ENCODE measurements around the gene TSPOAP1.

The TSPOAP1 gene

DNA sequence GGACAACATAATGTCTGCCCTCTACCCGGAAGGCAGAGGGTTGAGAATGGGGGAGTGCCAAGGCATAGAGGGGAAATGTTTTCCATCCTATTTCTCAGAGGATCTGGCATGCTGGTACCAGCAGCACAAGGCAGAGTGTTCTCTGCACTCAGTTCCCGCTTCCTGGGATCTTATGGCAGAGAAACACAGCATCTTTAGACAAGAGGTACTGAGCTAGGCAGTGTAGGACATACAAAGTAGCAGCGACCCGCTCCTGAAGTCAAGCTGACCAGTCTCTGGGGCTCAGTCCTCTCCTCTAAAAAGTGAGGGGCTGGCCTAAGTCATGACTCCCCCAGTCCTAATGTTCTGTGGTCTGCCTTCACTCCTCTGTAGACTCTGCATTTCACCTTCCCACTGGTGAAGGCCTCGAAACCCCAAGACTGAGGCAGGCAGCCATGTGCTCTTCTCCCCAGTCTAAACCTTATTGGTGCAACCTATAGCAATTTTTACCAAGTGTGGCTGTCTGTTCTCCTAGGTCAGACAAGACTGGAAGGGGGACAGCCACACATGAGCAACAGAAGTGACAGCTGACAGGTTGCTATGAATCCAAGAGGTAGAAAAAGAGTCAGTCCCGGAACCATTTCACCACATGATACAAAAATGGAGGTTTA lies 11.3 kb upstream of the TSPOAP1 start:
- H3K27me3 ChIP-seq (replicated peaks; ENCODE audit: control insufficient read depth, insufficient read depth, low read length, poor library complexity, severe bottlenecking), result no peaks in the 10 kb centered on the region
- peaks cover 82% of the 10 kb centered on the region for H3K4me1 ChIP-seq (ENCODE audit: control insufficient read depth, insufficient read depth, low read length, poor library complexity, severe bottlenecking)
- H3K36me3 ChIP-seq (ENCODE audit: control insufficient read depth, insufficient read depth, low read length), result no peaks in the 10 kb centered on the region
- H3K9me3 ChIP-seq (ENCODE audit: control insufficient read depth, low read length), result no peaks in the 10 kb centered on the region
- DNase-seq, result no peak
- H3K4me3 ChIP-seq (ENCODE audit: insufficient read depth, low read depth, low read length, poor library complexity, severe bottlenecking), result peak overlapping the region; percentile 98
- H3K27ac ChIP-seq (ENCODE audit: insufficient read depth, low read length, poor library complexity, severe bottlenecking), result peak overlapping the region; percentile 98

DNA sequence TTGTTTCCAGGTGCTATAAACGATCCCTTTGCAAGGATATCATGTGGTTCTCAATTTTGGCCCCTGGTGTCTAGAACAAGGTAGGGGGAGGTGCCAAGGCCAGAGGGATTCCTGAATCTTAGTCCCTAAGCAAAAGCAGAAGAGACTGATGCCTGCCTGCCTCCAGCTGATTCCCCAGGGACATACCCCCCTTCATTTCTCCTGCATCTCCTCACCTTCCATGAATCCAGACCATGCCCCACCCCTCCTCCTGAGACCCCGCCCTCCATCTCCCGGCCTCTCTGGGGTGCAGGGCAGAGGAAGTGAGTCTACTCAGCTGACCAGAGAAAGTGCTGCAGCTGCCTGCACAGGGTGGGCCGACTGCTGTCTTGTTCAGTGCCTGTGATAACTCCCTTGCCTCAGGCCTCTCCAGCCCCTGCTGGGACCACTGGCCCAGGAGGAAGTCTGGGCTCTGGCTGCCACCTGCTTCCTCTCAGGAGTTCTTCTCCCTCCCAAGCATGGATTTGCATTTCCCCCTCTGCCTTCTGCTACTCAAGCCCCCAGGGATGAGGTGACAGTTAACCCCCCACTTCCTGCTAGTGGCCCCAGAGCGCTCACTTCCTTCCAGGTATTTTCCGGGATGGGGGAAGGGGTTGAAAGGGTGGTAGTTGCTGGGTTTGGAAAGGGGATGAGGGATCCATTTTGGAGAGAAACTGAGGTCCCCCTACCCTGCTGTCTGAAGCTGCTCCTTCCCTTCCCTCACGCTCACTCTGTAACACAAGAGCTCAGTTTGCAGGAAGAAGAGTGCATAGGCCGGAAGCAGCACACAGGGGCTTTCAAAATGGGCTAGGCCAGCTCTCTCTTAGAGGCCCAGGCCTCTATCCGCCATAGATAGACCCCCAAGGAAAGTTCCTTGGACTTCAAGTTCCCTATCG lies 10.5 kb upstream of the TSPOAP1 start:
- peak overlapping the region; percentile 98 for H3K4me3 ChIP-seq (ENCODE audit: insufficient read depth, low read depth, low read length, poor library complexity, severe bottlenecking)
- H3K9me3 ChIP-seq (ENCODE audit: control insufficient read depth, low read length), result no peaks in the 10 kb centered on the region
- H3K27ac ChIP-seq (ENCODE audit: insufficient read depth, low read length, poor library complexity, severe bottlenecking), result peak overlapping the region; percentile 98
- peaks cover 88% of the 10 kb centered on the region for H3K4me1 ChIP-seq (ENCODE audit: control insufficient read depth, insufficient read depth, low read length, poor library complexity, severe bottlenecking)
- H3K36me3 ChIP-seq (ENCODE audit: control insufficient read depth, insufficient read depth, low read length), result no peaks in the 10 kb centered on the region
- H3K27me3 ChIP-seq (replicated peaks; ENCODE audit: control insufficient read depth, insufficient read depth, low read length, poor library complexity, severe bottlenecking), result no peaks in the 10 kb centered on the region
- DNase-seq, result no peak

- peak overlapping the region; percentile 98 for H3K27ac ChIP-seq (ENCODE audit: insufficient read depth, low read length, poor library complexity, severe bottlenecking)
- no peaks in the 10 kb centered on the region for H3K36me3 ChIP-seq (ENCODE audit: control insufficient read depth, insufficient read depth, low read length)
- H3K4me3 ChIP-seq (ENCODE audit: insufficient read depth, low read depth, low read length, poor library complexity, severe bottlenecking), result peak overlapping the region; percentile 98
- H3K27me3 ChIP-seq (replicated peaks; ENCODE audit: control insufficient read depth, insufficient read depth, low read length, poor library complexity, severe bottlenecking), result no peaks in the 10 kb centered on the region
- no peak for DNase-seq
- no peaks in the 10 kb centered on the region for H3K9me3 ChIP-seq (ENCODE audit: control insufficient read depth, low read length)
- peaks cover 89% of the 10 kb centered on the region for H3K4me1 ChIP-seq (ENCODE audit: control insufficient read depth, insufficient read depth, low read length, poor library complexity, severe bottlenecking)
Measured at GRCh38 chr17:58338454-58338840, 9.9 kb upstream of the TSPOAP1 start.

DNA sequence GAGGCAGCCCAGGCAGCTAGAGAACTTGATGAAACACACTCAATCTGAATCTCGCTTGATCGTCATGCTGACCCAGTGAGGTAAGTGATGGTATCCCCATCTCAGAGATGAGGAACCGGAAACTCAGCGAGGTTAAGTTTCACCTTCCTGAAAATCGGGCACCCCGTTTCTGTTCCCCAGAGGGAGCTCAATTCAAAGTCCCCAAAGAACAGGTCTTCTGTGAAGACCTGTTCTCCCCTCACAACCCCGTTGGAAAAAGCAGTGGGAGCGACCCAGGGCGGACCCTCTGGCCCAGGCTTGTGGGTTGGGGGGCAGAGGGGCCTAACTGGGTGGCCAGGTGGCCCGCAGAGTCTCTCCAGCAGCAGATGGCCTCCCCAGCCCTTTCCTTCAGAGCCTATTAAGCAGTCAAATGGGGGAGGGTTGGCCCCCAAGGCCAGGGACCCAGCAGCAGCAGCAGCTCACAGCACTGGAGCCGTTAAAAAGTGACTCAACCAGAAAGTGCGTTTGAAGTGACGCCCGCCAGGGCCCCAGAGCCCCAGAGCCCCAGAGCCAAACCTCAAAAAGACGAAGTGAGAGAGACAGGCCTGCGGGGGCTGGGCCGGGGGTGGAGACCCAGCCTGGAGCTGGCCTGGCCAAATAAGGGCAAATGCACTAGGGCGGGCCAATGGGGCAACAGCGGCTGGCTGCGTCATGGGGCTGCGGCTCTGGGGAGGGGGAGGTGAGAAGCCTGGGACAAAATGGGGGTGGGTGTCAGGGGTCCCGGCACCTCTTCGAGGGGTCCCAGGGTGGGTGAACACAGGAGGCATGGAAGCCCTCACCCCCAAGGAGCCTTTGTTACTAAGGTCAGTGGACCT lies 9.2 kb upstream of the TSPOAP1 start:
- no peaks in the 10 kb centered on the region for H3K27me3 ChIP-seq (replicated peaks; ENCODE audit: control insufficient read depth, insufficient read depth, low read length, poor library complexity, severe bottlenecking)
- peaks cover 86% of the 10 kb centered on the region for H3K4me1 ChIP-seq (ENCODE audit: control insufficient read depth, insufficient read depth, low read length, poor library complexity, severe bottlenecking)
- peak; percentile 80 to 87 (median 80) for DNase-seq
- no peaks in the 10 kb centered on the region for H3K36me3 ChIP-seq (ENCODE audit: control insufficient read depth, insufficient read depth, low read length)
- H3K9me3 ChIP-seq (ENCODE audit: control insufficient read depth, low read length), result no peaks in the 10 kb centered on the region
- H3K27ac ChIP-seq (ENCODE audit: insufficient read depth, low read length, poor library complexity, severe bottlenecking), result peak overlapping the region; percentile 98
- H3K4me3 ChIP-seq (ENCODE audit: insufficient read depth, low read depth, low read length, poor library complexity, severe bottlenecking), result peak overlapping the region; percentile 98

DNA sequence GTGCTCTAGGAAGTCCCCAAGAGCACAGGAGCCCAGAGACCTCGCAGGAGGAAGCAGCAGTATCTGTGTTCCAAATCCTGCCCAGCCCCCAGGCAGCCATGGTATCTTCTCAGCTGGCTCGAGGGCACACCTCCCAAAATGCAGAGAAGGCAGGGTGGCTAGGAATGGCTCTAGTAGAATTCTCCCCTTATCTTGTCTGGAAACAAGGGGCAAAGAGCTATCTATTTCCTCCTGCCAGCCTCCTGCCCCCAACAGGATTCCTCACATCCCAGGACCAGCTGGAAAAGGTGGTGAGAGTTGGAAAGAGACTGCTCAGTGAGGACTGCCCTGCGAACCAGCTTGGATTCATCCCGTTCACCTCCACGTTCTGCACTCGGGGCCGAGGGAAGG lies 8.6 kb upstream of the TSPOAP1 start:
- DNase-seq, result peak in 1 of 3 donors; percentile 27
- peaks cover under 1% of the 10 kb centered on the region for H3K36me3 ChIP-seq (ENCODE audit: control insufficient read depth, insufficient read depth, low read length)
- no peaks in the 10 kb centered on the region for H3K9me3 ChIP-seq (ENCODE audit: control insufficient read depth, low read length)
- H3K27ac ChIP-seq (ENCODE audit: insufficient read depth, low read length, poor library complexity, severe bottlenecking), result peak overlapping the region; percentile 98
- no peaks in the 10 kb centered on the region for H3K27me3 ChIP-seq (replicated peaks; ENCODE audit: control insufficient read depth, insufficient read depth, low read length, poor library complexity, severe bottlenecking)
- peaks cover 81% of the 10 kb centered on the region for H3K4me1 ChIP-seq (ENCODE audit: control insufficient read depth, insufficient read depth, low read length, poor library complexity, severe bottlenecking)
- peak overlapping the region; percentile 98 for H3K4me3 ChIP-seq (ENCODE audit: insufficient read depth, low read depth, low read length, poor library complexity, severe bottlenecking)

- Histone ChIP-seq H3K4me3 (ENCODE audit: insufficient read depth, low read depth, low read length, poor library complexity, severe bottlenecking) (peak overlapping the region; percentile 98), H3K36me3 (ENCODE audit: control insufficient read depth, insufficient read depth, low read length) (peaks cover 6% of the 10 kb centered on the region), H3K9me3 (ENCODE audit: control insufficient read depth, low read length) (no peaks in the 10 kb centered on the region), H3K27me3 (replicated peaks; ENCODE audit: control insufficient read depth, insufficient read depth, low read length, poor library complexity, severe bottlenecking) (no peaks in the 10 kb centered on the region), H3K27ac (ENCODE audit: insufficient read depth, low read length, poor library complexity, severe bottlenecking) (peak overlapping the region; percentile 98), H3K4me1 (ENCODE audit: control insufficient read depth, insufficient read depth, low read length, poor library complexity, severe bottlenecking) (peaks cover 79% of the 10 kb centered on the region)
- no peak for DNase-seq
Measured at GRCh38 chr17:58336456-58337209, 8.0 kb upstream of the TSPOAP1 start.

DNA sequence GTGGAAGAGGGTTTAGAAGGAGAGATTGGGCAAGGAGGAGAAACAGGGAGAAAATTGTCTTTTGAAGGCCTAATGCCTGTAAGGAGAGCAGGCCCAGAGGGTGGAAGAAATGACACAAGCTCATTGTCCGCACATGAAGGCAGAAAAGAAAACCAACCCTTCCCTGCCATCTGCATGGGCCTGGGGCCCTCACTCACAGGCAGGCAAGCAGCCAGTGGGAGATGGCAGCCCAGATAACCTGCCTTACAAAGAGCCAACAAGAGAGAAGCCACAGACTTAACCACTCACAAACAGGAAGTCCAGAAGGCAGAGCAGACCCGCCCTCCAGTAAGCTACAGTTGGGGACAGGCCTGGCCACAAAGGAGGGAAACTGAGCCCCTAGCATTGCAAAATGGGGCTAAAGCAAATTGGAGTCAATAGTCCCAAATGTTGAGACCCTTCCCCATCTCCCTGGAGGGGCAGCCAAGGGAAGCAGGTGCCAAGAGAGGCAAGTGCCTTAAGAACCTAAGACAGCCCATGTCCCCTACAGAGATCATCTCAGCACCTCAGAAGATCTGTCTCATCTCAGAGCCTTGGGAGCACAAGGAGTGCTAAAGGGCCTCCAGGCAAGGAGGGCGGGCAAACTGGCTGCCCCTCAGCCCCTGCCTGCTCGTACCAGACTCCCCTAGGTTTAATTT lies 7.3 kb upstream of the TSPOAP1 start:
- peak overlapping the region; percentile 98 for H3K27ac ChIP-seq (ENCODE audit: insufficient read depth, low read length, poor library complexity, severe bottlenecking)
- peak; percentile 55 to 65 (median 64) for DNase-seq
- peaks cover 76% of the 10 kb centered on the region for H3K4me1 ChIP-seq (ENCODE audit: control insufficient read depth, insufficient read depth, low read length, poor library complexity, severe bottlenecking)
- no peaks in the 10 kb centered on the region for H3K9me3 ChIP-seq (ENCODE audit: control insufficient read depth, low read length)
- H3K27me3 ChIP-seq (replicated peaks; ENCODE audit: control insufficient read depth, insufficient read depth, low read length, poor library complexity, severe bottlenecking), result no peaks in the 10 kb centered on the region
- peaks cover 13% of the 10 kb centered on the region for H3K36me3 ChIP-seq (ENCODE audit: control insufficient read depth, insufficient read depth, low read length)
- H3K4me3 ChIP-seq (ENCODE audit: insufficient read depth, low read depth, low read length, poor library complexity, severe bottlenecking), result peak overlapping the region; percentile 98

DNA sequence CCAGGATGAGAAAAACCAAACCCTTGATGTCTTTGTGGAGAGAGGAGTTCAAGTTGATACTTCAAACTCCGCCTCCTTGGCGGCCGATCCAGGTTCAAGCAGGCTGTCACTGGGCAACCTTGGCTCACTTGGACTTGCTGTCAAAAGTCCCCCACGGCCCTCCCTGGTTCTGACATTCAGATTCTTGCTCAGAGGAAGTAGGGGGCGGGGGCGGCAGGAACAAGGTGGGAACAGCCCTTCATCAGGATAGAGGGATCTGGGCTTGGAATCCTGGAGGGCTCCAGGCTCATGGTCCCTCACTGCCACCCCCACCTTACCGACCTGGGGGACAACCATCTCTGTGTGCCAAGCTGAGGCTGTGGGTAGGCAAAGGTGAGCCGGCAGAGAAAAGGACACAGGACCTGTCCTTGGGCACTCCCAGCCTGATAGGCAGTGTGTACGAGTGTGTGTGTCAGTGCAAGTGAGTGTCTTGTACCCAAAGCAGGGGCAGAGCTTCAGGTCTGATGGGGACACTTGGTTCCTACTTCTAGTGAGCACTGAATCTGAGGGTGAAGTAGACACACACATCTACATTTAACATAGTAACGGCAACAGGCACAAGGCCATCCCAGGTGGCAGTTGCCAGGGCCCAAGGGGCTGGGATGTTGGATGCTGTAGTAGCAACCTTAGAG lies 6.6 kb upstream of the TSPOAP1 start:
- peaks cover 20% of the 10 kb centered on the region for H3K36me3 ChIP-seq (ENCODE audit: control insufficient read depth, insufficient read depth, low read length)
- no peak for DNase-seq
- H3K27me3 ChIP-seq (replicated peaks; ENCODE audit: control insufficient read depth, insufficient read depth, low read length, poor library complexity, severe bottlenecking), result no peaks in the 10 kb centered on the region
- H3K4me3 ChIP-seq (ENCODE audit: insufficient read depth, low read depth, low read length, poor library complexity, severe bottlenecking), result peak overlapping the region; percentile 98
- H3K27ac ChIP-seq (ENCODE audit: insufficient read depth, low read length, poor library complexity, severe bottlenecking), result peak overlapping the region; percentile 98
- H3K4me1 ChIP-seq (ENCODE audit: control insufficient read depth, insufficient read depth, low read length, poor library complexity, severe bottlenecking), result peaks cover 73% of the 10 kb centered on the region
- no peaks in the 10 kb centered on the region for H3K9me3 ChIP-seq (ENCODE audit: control insufficient read depth, low read length)

All from effector memory CD4-positive, alpha-beta T cell (primary cell).